HG03064 (cell line): ENCODE results near the gene EXOC2.

Experiments used
- ATAC-seq: cut with Tn5 transposase; IDR thresholded peaks from one replicate; pipeline ENCODE4 v1.9.1; 2021; ENCODE audit warnings: low read depth; ENCODE audit not compliant: unreplicated experiment

Gene EXOC2

DNA sequence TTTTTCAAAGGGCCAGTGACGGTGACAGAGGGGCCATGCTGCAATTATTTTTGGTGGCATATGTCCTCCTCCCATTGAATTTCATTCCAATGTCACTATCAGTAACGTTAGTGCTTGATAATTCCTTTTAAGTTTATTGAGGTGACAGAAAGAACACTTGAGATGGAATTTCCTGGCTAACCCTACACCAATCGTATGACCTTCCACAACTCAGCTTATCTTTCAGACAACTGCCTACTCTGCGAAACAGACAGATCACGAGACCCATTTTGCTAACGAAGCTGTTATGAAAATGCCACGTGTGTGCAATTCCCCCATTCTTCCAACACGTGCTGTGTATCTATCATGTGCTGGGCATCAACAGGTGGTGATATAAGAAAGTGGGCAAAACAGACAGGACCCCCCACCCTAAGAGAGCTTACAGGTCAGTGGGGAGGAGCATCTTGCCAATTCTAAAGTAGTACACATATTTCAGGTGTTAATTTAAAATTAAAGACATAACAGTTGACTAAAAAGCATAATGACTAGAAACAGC, 188.4 kb downstream of the EXOC2 start:
- ATAC-seq, result no peak

DNA sequence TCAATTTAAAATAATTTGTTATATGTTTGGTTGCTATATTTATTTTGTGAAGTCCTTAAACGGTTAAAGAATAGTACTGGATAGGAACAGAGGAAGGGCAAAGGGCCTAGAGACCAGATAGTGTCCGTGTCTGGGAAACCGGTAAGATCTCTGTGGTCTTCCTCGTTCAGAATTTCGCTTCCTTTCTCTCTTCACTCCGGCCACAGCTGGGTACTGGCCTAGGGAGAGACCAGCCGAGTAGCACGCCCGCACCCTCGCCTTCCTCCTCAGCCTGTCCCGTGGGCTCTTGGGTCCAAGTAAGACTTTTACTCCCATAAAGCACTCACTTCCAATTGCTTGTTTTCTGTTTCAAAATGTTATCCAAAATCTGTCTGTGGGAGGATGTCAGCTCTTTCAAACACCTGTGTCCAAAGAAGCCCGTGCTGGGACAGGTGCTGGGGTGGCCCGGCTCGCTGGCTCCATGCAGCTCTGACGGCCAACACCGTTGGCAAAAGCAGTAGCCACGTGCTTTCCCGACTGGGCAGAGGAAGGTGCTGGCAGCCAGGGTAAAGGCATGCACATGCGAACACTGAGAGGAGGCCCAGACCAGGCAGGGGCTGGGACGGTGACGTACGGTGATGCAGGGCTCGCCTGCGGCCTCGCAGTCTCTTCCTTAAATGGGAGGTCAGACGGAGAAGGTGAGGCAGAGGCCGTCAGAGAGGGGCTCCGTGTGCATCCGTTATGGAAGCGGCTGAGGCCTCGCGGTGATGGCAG, 189.2 kb downstream of the EXOC2 start:
- ATAC-seq, result no peak

DNA sequence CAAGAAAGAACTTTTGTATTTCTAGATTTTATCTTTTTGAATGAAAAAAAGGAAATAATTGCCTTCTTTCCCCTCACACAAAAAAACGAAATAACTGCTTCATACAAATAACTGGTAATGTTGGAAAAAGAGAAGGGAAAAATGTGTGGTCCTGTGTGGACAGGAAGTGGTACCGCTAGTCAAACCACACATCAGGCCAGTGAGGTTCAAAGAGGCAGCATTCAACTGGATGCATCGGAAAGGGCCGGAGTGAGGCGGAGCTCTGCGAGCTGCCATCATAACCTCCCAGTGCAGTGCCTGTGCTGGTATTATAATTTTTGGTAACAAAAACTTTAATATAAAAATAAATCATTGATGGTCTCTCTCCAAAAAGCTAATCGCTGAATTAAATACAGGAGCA, 190.2 kb downstream of the EXOC2 start:
- no peak for ATAC-seq

DNA sequence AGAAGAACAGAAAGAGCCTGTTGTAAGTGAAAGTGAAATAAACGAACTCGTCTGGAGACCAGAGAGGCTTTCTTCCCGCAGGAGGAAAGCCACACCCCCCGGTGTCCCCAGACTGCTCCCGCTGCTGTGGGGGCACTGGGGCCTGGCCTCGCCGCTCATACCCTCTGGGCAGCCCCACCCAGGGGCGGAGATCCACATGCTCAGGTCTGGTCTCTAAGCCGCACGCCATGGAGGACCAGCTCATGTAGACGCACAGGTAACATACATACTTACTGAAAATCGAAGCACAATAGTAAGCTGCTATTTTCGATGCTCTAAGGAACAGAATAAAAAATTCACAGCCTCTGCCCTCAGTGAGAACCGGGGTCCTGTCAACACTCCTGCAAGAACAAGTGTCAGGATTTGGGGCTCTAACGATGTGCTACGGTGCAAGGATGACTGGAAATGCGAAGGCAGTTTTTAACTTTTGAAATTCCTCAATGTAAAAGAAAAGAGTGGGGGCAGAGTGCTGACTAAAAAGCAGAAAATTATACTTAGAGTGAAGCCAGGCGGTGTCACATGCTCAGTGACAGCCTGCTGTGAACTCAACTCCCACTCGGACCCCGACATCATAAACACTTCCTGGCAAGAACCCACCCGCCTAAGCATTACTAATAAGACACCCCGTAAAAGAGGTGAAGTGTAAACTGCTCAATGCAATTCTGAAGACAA, 190.9 kb downstream of the EXOC2 start:
- no peak for ATAC-seq

DNA sequence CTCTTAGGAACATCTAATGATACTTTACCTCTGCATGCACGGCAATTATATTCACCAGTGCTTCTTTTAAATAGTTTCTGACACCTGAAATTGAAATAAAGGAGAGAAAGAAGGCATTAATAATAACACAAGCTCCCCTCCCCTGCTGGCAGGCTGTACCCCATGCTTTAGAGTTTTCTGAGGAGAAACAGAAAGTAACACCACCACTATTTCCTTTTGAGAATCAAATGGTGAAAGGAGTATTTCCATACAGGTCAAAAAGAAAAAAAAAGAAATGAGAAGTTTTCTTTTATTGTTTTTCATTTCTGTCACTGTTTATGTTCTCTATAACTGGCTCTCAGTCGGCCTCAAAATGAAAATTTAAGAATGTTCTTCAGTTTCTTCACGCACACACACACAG, 193.3 kb downstream of the EXOC2 start:
- ATAC-seq, result no peak

DNA sequence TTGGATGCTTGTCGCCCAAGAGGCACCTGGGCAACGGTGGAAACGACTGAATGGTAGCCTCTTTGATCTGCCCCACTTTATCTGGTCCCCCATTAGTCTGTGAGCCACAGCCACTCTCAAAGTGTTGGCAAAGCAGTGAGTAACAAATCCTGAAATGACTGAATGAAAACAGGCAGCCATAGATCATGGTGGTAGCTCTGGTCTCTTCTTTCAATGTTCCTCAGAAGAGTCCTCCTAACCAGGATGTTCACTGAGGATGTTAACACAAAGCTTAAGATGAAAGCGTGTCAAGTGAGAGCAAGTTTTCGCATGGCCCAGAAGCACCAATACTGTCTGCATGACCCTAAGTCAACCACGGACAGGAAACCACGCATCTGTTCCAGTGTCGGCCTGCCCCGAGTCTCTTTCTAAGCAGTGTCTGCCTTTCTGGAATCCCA, 194.1 kb downstream of the EXOC2 start:
- no peak for ATAC-seq

DNA sequence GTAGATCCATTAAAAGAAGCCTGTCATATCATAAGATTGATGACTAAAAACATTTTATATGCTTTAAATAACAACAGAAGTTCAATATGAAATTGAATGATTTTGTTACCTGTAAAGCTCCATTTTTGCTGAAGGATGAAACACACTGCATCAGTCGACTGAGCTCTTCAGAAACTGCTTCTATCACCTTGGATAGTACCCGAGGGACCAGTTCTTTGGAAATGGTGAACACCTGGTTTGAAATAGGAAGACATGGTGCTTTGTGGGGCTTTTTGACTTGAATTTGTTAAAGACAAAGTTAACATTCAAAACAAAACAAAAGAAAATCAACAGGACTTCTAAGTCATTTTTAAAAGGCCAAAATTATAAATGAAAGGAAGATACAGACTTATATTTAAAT, 195.7 kb downstream of the EXOC2 start:
- no peak for ATAC-seq

DNA sequence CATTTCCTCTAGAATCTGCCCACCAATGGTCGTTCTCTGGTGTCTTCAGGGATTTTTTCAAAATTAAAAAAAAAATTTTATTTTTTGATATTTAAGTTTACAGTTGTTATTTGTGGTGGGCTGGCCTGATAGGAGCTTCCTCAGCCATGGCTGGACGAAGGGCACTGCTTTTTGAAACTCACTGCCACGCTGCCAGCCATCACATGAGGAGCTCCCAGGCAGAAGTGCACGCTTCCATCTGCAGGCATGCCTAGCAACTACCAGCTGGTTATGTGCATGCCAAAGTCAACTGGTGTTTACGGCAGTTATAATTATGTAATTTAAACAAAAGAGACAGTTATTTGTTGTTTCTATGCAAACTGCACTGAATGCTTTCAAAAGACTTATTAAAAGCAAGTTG, 196.3 kb downstream of the EXOC2 start:
- ATAC-seq, result no peak

DNA sequence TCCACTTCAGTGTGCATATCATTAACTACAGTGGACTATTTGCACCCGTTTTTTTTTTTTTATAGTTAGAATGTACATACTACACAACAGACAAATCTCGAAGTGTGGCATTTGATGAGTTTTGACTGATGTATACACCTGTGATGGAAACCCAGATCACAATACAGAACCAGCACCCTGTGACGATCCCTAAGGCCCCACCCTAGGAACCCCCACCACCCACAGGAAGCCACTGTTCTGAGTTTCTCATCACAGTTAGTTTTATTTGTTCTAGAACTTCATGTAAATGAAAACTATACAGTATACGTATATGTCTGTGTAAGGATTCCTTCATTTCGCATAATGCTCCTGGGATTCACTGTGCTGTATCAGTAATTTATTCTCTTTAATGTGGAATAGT, 198.5 kb downstream of the EXOC2 start:
- no peak for ATAC-seq

DNA sequence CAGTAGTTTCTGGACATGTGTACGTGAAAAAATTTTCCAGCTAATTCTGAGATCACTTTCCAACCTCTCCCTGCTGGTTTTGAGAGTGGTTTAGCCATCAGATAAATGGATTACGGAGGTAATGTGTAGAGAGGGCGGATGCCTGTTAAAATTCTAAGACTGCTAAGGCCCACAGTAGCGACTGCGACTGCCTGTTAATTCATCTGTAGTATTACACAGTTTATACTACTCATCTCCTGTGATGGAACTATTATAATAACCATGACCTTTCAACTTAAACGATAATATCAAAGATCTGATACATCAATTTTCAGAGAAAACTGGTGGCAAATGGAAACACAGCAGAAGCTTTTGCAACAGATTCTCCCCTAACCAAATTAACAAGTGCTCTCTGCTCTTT, 199.1 kb downstream of the EXOC2 start:
- no peak for ATAC-seq

DNA sequence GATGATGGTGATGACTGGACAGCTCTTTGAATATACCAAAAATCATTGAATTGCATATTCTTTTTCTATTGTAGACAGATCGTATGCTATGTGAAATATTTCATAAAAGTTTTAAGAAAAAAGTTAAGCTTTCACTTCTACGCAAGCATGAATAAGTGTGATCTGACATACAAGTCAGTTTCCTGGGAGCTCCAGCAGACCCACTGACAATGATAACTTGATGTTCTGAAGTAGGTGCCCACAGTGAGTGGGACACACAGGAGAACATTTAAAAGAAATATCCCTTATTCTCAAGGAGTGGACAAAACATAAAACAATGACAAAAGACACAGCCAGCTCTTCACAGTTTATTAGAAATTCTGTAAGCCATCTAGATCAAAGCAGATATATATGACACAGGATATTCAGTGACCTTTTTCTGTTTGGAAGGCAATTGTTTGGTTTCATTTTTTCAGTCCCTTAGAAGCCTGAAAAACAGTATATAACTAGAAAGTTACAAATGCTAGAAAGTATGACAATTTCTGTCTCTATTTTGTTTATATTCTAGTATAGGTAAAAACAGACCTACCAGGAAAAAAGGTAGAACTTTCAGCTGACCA, 200.0 kb downstream of the EXOC2 start:
- ATAC-seq, result no peak

DNA sequence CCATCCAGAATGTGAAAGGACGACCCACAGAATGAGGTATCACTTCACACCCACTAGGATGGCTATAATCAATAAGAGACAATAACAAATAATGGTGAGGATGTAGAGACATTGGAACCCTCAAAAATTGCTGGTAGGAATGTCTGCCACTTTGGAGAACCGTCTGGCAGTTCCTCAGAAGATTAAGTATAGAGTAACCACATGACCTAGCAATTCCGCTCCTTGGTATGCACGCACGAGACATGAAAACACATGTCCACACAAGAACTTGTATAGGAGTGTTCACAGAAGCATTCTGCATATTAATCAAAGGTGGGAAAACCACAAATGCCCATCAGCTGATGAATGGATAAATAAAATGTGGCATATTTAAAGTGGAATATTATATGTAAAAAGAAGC, 200.8 kb downstream of the EXOC2 start:
- ATAC-seq, result no peak

DNA sequence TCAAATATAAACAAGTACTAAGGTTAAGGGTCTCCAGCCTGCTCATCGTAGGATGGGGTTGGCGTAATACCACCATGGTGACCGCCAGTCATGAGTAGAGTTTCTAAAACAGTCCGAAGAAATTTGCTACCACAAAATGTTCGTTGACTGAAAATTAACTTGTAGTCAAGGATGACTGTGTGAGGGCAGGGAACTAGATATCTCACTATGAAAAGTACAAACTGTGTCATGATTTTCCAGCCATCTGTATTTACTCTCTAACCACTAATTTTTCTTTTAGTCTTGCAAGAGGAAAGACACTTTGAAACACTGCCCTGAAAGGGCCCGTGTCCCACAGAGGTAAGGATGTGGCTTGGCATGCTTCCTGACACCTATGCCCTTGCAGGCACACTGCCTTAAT, 201.7 kb downstream of the EXOC2 start:
- no peak for ATAC-seq

DNA sequence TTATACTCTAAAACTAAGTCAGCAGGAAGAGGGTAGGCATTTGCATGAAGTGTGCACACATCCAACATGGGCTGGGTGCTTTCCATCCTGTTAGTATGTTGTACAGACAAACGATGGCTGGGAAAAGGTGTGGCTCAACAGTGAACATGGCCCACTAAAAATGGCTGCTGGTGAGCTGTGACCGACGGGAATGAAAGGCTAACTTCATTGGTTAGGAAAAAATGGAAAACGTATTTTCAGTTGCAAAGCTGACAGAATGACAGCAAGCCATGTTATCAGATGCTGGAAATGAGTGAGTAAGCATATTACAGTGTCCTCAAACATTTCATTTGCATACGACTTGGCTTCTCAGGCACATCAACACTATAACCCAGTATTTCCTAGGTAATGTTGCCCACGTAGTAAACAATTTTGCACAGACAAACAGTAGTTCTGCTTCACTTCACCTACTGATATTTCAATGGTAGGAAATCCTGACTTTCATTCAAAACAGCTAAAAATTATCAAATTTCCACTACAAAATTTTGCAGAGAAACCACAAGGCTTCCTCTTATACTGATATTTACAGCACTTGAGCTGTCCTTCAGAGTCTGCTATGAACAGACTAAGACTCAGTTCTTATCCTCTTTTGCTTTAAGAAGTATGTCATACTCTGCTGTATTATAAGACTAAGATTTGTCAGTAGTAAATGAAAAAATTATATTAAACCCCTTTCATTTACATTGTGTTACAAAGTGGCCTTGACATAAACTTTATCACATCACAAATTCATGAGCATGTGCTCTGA, 202.5 kb downstream of the EXOC2 start:
- no peak for ATAC-seq

DNA sequence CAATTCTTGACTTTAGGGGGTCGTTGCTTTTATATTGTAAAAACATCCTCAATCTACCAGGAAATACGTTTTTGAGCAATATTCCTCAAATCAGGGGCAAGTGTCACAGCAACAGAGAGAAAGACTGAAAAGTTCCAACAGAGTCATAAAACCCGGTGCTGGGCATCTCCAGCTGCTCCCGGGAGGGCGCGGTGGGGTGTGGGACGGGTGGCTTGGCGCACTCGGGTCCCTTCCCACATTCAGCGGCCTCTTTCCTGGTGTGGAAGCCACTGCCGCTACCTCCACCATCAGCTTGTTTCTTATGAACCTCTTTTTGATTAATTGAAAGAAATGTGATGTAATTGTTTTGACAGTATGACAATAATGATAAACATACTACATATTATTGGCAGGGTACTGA, 203.2 kb downstream of the EXOC2 start:
- ATAC-seq, result no peak

DNA sequence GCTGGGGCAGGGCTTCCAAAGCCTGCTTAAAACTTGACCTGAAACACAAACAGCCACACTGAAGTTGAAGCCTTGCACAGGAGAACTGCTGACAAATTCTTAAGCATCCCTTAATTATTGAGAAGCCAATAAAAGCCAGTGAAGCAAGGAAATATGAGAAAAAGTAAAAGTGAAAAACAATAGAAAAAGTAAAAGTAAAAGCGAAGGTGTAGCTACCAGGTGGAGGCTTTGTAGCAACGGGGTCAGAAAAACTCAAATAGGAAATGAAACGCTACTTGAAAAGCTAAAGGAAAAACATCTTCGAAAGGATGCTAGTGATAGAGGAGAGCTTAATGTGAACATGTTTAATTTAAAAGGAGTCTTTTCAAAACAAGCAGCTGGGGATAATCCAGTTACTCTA, 203.9 kb downstream of the EXOC2 start:
- ATAC-seq, result no peak

DNA sequence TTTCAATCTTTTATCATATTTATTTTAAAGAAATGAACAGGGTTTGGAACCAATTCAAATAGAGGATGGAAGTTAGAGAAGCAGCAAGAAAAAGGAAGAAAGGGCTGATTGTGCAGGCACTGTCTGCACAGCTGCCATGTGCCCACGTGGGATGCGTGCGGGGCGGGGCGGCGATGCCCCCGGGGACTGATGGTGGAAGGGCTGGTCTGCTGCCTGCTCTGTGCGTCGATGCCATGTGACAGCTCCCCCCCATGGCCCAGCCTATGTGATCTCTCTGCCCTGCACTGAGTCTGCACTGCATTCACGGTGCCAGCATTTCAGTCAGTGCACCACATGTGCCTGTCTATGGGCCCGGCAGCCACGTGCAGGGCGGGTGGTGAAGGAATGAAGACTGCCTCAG, 205.0 kb downstream of the EXOC2 start:
- no peak for ATAC-seq

DNA sequence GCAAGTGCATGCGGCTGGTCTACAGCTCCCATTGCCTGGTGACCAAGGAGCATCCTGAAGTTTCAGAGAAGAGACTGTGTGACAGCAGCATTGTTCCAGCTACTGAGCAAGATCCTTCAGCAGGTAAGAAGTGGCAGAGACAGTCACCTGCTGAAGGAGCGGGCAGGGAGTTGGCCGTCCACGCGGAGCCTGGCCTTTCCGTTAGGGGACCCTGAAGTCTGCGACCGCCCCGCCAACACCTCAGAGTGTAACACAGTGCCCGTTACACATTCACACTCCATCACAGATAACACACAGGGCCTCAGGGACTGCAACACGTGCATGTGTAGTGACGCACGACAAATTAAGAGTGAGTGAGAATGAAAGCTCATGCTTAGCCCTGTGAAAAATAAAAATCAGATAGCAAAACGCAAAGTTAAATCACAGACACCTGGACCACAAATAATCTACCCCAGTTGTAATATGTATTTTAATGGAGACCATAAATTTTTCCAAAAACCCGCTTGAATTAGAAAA, 207.2 kb downstream of the EXOC2 start:
- ATAC-seq, result no peak

DNA sequence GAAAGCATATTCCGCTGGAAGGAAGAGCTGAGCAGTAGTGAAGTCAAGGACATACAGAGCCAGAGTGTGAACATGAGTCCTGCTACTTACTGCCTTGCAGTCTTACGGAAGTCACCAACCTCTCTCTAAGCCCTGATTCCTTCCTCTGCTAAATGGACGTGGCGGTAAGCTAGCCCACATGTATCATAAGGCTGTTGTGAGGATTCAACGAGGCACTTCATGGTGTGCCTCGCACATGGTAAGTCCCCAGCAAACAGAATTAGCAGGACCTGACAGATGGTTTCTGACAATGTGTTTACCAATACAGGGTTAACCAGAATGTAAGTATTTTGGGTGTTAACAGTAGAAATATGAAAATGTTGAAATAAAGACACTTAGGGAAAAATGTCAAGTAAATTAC, 208.2 kb downstream of the EXOC2 start:
- no peak for ATAC-seq

DNA sequence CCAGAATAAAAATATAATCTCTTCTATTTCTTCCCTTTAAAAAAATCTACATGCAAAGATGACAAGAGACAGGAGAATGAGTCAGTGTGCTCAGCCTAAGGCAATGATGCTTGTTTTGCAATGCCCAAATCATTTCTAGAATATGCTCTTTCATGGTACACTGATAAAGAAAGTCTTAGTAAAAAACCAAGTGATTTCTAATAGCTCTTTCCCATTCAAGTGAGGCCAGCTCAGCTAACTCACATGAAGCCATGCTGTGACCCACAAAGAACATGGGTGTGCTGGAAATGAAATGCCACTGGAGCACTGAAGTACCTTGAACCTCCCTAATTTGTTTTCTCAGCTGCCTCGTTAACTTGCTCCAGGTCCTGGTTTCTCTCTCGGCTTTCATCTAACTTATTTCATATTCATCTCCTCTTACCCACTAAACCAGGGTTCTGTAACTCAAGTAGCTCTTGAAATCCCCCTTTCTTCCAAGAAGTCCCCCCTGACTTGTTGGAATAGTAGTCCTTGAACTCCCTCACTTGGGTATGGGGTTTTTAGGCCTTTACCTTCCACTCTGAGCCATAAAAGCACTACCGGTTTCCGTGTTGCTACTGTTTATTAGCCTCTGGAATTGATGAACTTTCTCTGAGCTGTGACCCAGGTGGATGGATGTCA, 208.7 kb downstream of the EXOC2 start:
- ATAC-seq, result no peak
